Keratinocyte (primary cell): ENCODE data around the gene ZGPAT. TPM values are rescaled to one million over a fixed set of nuclear protein-coding genes. Genes with fewer than 3 reads are reported as not detected.
A peak's percentile ranks its signal among the peaks of the same experiment; 100 is the strongest.
"Not testable (repeated sequence)": the region's sequence is repeated elsewhere in the genome, so short reads cannot be mapped to it uniquely, and the experiment has no call there.

ENCODE experiments used
- DNase-seq: peaks from one replicate; pipeline ENCODE4 v3.0.0-alpha.2; 2011; ENCODE audit warnings: low read depth, missing footprints, low spot score
- FAIRE-seq: peaks from 2 replicates; lab custom pipeline; 2011; peaks lifted over from hg19 to GRCh38; lab: Jason Lieb, UNC
- H2AFZ ChIP-seq: 2 replicates; pipeline ENCODE4 v1.6.0; 2012; ENCODE audit warnings: low read length, control low read depth, inconsistent platforms; ENCODE audit not compliant: control insufficient read depth
- H3K27ac ChIP-seq: 2 replicates; pipeline ENCODE4 v1.5.1; 2011; ENCODE audit warnings: low read length; ENCODE audit not compliant: control insufficient read depth, insufficient read depth
- H3K27me3 ChIP-seq: 3 replicates; pipeline ENCODE4 v1.6.0; 2011; ENCODE audit warnings: low read length; ENCODE audit not compliant: control insufficient read depth, insufficient read depth; ENCODE audit errors: extremely low read depth
- H3K36me3 ChIP-seq, 2 experiments: 2 replicates in 1 of 2; 3 replicates in 1 of 2; pipeline ENCODE4 v1.5.1; 2011; ENCODE audit warnings: low read length in 2 of 2, mild to moderate bottlenecking in 1 of 2; ENCODE audit not compliant: control insufficient read depth in 2 of 2, insufficient read depth in 2 of 2; ENCODE audit errors: extremely low read depth in 1 of 2
- H3K4me1 ChIP-seq: 3 replicates; pipeline ENCODE4 v1.5.1; 2011; ENCODE audit warnings: low read length; ENCODE audit not compliant: control insufficient read depth, insufficient read depth; ENCODE audit errors: extremely low read depth
- H3K4me2 ChIP-seq: 3 replicates; pipeline ENCODE4 v1.6.0; 2011; ENCODE audit warnings: low read depth, low read length; ENCODE audit not compliant: control insufficient read depth, insufficient read depth; ENCODE audit errors: extremely low read depth
- H3K4me3 ChIP-seq, 3 experiments: fragments of 200-600 bp in 1 of 3; sonication (generic) in 1 of 3; 2 replicates in 2 of 3; 3 replicates in 1 of 3; pipeline ENCODE4 v1.5.1; 2011 to 2016; ENCODE audit warnings: low read length in 3 of 3, mild to moderate bottlenecking in 3 of 3, control low read depth in 2 of 3, inconsistent platforms in 1 of 3, low read depth in 1 of 3, mixed read lengths in 1 of 3, mixed run types in 1 of 3, moderate library complexity in 1 of 3; ENCODE audit not compliant: control insufficient read depth in 2 of 3, insufficient read depth in 2 of 3; ENCODE audit errors: extremely low read depth in 1 of 3
- H3K79me2 ChIP-seq: 2 replicates; pipeline ENCODE4 v1.6.0; 2012; ENCODE audit warnings: low read length; ENCODE audit not compliant: control insufficient read depth, insufficient read depth
- H3K9ac ChIP-seq: 3 replicates; pipeline ENCODE4 v1.6.0; 2011; ENCODE audit warnings: low read length; ENCODE audit not compliant: control insufficient read depth, insufficient read depth; ENCODE audit errors: extremely low read depth
- H3K9me1 ChIP-seq: 3 replicates; pipeline ENCODE4 v1.6.0; 2011; ENCODE audit warnings: low read length; ENCODE audit not compliant: control insufficient read depth, insufficient read depth; ENCODE audit errors: extremely low read depth
- H3K9me3 ChIP-seq: 2 replicates; pipeline ENCODE4 v1.5.1; 2012; ENCODE audit warnings: low read depth, low read length; ENCODE audit not compliant: control insufficient read depth
- H4K20me1 ChIP-seq: 3 replicates; pipeline ENCODE4 v1.6.0; 2011; ENCODE audit warnings: low read length; ENCODE audit not compliant: control insufficient read depth, insufficient read depth; ENCODE audit errors: extremely low read depth
- EZH2 ChIP-seq: IDR thresholded peaks from one replicate; pipeline ENCODE4 v1.6.1; 2012; ENCODE audit warnings: inconsistent platforms, mild to moderate bottlenecking, low read length, moderate library complexity
- dilution Hi-C: fragments of 300-500 bp; cut with MboI; formaldehyde crosslinking; loops from one replicate; pipeline ENCODE4 v1.7.0; 2020; ENCODE audit warnings: low sequenced_read_pairs; ENCODE audit not compliant: extremely low pct_ligation_motif_present
- polyA plus RNA-seq, 5 experiments: library from polyadenylated mRNA; depleted of rRNA in 3 of 5; stranded (reverse) in 3 of 5; stranded (forward) in 1 of 5; unstranded in 1 of 5; fragments of >200 nt; gene quantifications; 1 replicate in 1 of 5; 2 replicates in 3 of 5; 3 replicates in 1 of 5; pipeline versions ENCODE4 v1.2.1 to v1.2.3, GENCODE V29; 2011 to 2012; ENCODE audit warnings: missing spikeins in 2 of 5, low read depth in 1 of 5, low replicate concordance in 1 of 5
- TF ChIP-seq, protein P1 (sequence below), 3 experiments: IDR thresholded peaks in 1 of 3; conservative IDR thresholded peaks in 1 of 3; optimal IDR thresholded peaks in 1 of 3; 2 replicates in 2 of 3; 3 replicates in 1 of 3; pipeline versions ENCODE3 to v1.5.1; 2011; ENCODE audit warnings: low read length in 3 of 3, mild to moderate bottlenecking in 3 of 3, moderate library complexity in 2 of 3, control low read depth in 1 of 3, inconsistent platforms in 1 of 3; ENCODE audit not compliant: insufficient read depth in 2 of 3; ENCODE audit errors: extremely low read depth in 1 of 3

The ZGPAT gene
- polyA plus RNA-seq, 1 donor (not counting 4 experiments of a cell fraction or from before 2014, with no cell fraction given) = 7.8 TPM

DNA sequence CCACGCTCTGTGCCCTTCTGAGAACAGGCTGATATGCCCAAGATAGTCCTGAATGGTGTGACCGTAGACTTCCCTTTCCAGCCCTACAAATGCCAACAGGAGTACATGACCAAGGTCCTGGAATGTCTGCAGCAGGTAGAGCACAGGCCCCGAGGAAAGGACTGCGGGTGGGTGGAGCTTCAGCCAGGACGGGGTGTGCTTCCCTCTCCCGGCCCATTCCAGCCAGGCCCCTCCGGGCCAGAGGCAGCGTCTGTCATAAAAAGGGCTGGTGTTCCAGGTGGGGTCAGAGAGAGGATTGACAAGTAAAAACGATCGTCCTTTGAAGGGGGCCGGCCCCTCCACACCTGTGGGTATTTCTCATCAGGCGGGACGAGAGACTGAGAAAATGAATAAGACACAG, 48.5 kb upstream of the ZGPAT start:
- Histone ChIP-seq H3K4me3 (peak overlapping the region; percentile 81 to 97 (median 94)), H3K9me1 (no peaks in the 10 kb centered on the region), H3K79me2 (peaks cover 25% of the 10 kb centered on the region), H3K4me1 (peaks cover 14% of the 10 kb centered on the region), H2AFZ (no peak overlapping the region), H3K9me3 (no peaks in the 10 kb centered on the region), H3K27me3 (no peaks in the 10 kb centered on the region), H3K36me3 (peaks cover 14 to 17% of the 10 kb centered on the region in 2 experiments), H3K4me2 (peak overlapping the region; percentile 80), H3K9ac (peak overlapping the region; percentile 83), H3K27ac (no peak overlapping the region), H4K20me1 (no peaks in the 10 kb centered on the region)
- dilution Hi-C loops = no loop called here
- TF ChIP-seq, protein P1, sequence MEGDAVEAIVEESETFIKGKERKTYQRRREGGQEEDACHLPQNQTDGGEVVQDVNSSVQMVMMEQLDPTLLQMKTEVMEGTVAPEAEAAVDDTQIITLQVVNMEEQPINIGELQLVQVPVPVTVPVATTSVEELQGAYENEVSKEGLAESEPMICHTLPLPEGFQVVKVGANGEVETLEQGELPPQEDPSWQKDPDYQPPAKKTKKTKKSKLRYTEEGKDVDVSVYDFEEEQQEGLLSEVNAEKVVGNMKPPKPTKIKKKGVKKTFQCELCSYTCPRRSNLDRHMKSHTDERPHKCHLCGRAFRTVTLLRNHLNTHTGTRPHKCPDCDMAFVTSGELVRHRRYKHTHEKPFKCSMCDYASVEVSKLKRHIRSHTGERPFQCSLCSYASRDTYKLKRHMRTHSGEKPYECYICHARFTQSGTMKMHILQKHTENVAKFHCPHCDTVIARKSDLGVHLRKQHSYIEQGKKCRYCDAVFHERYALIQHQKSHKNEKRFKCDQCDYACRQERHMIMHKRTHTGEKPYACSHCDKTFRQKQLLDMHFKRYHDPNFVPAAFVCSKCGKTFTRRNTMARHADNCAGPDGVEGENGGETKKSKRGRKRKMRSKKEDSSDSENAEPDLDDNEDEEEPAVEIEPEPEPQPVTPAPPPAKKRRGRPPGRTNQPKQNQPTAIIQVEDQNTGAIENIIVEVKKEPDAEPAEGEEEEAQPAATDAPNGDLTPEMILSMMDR (optimal IDR thresholded peaks at IDR 0.05 in 1 of 3, IDR thresholded peaks at IDR 0.05 in 1 of 3, conservative IDR thresholded peaks at IDR 0.05 in 1 of 3; ENCODE audit: extremely low read depth in 1 of 3, insufficient read depth in 2 of 3, low read length in 3 of 3) = no peak
- no peak for TF ChIP-seq EZH2
- no peak for FAIRE-seq
- DNase-seq = no peak

GRCh38 chr20:63660174-63660573, 47.7 kb upstream of the ZGPAT start:
- FAIRE-seq, H3K4me3 ChIP-seq, H4K20me1 ChIP-seq, DNase-seq, H3K27me3 ChIP-seq, H3K4me2 ChIP-seq, H3K9ac ChIP-seq, dilution Hi-C loops, H2AFZ ChIP-seq, H3K9me3 ChIP-seq, H3K9me1 ChIP-seq, H3K27ac ChIP-seq: not testable (repeated sequence)
- H3K79me2 ChIP-seq = peaks cover 28% of the 10 kb centered on the region
- H3K36me3 ChIP-seq = peaks cover 15 to 20% of the 10 kb centered on the region in 2 experiments
- peaks cover 14% of the 10 kb centered on the region for H3K4me1 ChIP-seq

DNA sequence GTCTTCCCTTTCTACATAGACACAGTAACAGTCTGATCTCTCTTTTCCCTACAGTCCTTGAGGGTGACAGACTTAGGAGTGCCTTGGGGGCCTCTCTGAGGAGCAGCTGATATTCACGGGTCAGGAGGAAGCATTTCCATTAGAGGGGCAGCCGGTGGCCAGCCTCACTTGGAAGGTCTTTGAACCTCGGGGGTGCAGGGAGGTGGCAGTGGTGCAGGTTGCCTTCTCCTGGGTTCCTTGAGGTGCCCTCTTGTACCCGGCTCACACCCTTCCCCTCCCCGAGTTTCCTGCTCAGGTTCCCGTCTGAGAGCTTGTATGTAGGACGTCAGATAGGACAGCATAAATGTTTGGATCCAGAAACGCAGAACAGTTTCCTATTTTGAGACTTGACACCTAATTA, 47.2 kb upstream of the ZGPAT start:
- Histone ChIP-seq H3K27me3 (no peaks in the 10 kb centered on the region), H2AFZ (no peak overlapping the region), H4K20me1 (no peaks in the 10 kb centered on the region), H3K4me2 (no peak overlapping the region), H3K9me1 (no peaks in the 10 kb centered on the region), H3K4me1 (peaks cover 14% of the 10 kb centered on the region), H3K4me3 (no peak overlapping the region), H3K9ac (no peak overlapping the region), H3K9me3 (no peaks in the 10 kb centered on the region), H3K79me2 (peaks cover 28% of the 10 kb centered on the region), H3K36me3 (peaks cover 15 to 23% of the 10 kb centered on the region in 2 experiments), H3K27ac (no peak overlapping the region)
- no peak for DNase-seq
- TF ChIP-seq EZH2 = no peak
- TF ChIP-seq, protein P1 (optimal IDR thresholded peaks at IDR 0.05 in 1 of 3, IDR thresholded peaks at IDR 0.05 in 1 of 3, conservative IDR thresholded peaks at IDR 0.05 in 1 of 3; ENCODE audit: extremely low read depth in 1 of 3, insufficient read depth in 2 of 3, low read length in 3 of 3) = no peak
- dilution Hi-C loops = no loop called here
- FAIRE-seq = no peak
